ENCODE measurements around the gene SNX8.

SNX8 gene

GRCh38 chr7:2223321-2223720, 90.9 kb downstream of the SNX8 start:
- DNase-seq (ENCODE audit: low read depth in 2 of 3, low spot score in 2 of 3) = no peak

GRCh38 chr7:2222516-2222915, 91.7 kb downstream of the SNX8 start:
- no peak for DNase-seq (ENCODE audit: low read depth in 2 of 3, low spot score in 2 of 3)

- DNase-seq (ENCODE audit: low read depth in 2 of 3, low spot score in 2 of 3) = no peak
These were observed 93.3 kb downstream of the SNX8 start for GRCh38 chr7:2220954-2221353.

- DNase-seq (ENCODE audit: low read depth in 2 of 3, low spot score in 2 of 3) = no peak
These were observed 93.7 kb downstream of the SNX8 start for GRCh38 chr7:2220506-2220905.

- no peak for DNase-seq (ENCODE audit: low read depth in 2 of 3, low spot score in 2 of 3)
These were observed 94.2 kb downstream of the SNX8 start for GRCh38 chr7:2220030-2220429.

- DNase-seq (ENCODE audit: low read depth in 2 of 3, low spot score in 2 of 3) = no peak
These were observed 94.6 kb downstream of the SNX8 start for GRCh38 chr7:2219606-2220005.

- DNase-seq (ENCODE audit: low read depth in 2 of 3, low spot score in 2 of 3) = no peak
These were observed 95.1 kb downstream of the SNX8 start for GRCh38 chr7:2219136-2219535.

GRCh38 chr7:2218444-2218785, 95.8 kb downstream of the SNX8 start:
- no peak for DNase-seq (ENCODE audit: low read depth in 2 of 3, low spot score in 2 of 3)

- DNase-seq (ENCODE audit: low read depth in 2 of 3, low spot score in 2 of 3) = no peak
These were observed 96.4 kb downstream of the SNX8 start for GRCh38 chr7:2217716-2218443.

- DNase-seq (ENCODE audit: low read depth in 2 of 3, low spot score in 2 of 3) = no peak
These were observed 97.0 kb downstream of the SNX8 start for GRCh38 chr7:2217206-2217605.

- DNase-seq (ENCODE audit: low read depth in 2 of 3, low spot score in 2 of 3) = no peak
These were observed 98.4 kb downstream of the SNX8 start for GRCh38 chr7:2215851-2216250.

- no peak for DNase-seq (ENCODE audit: low read depth in 2 of 3, low spot score in 2 of 3)
These were observed 99.6 kb downstream of the SNX8 start for GRCh38 chr7:2214636-2215035.

GRCh38 chr7:2213551-2214215, 100.6 kb downstream of the SNX8 start:
- no peak for DNase-seq (ENCODE audit: low read depth in 2 of 3, low spot score in 2 of 3)

GRCh38 chr7:2212906-2213305, 101.3 kb downstream of the SNX8 start:
- DNase-seq (ENCODE audit: low read depth in 2 of 3, low spot score in 2 of 3) = no peak

GRCh38 chr7:2211926-2212325, 102.3 kb downstream of the SNX8 start:
- DNase-seq (ENCODE audit: low read depth in 2 of 3, low spot score in 2 of 3) = no peak

- no peak for DNase-seq (ENCODE audit: low read depth in 2 of 3, low spot score in 2 of 3)
These were observed 102.9 kb downstream of the SNX8 start for GRCh38 chr7:2211259-2211880.

GRCh38 chr7:2210551-2211258, 103.5 kb downstream of the SNX8 start:
- no peak for DNase-seq (ENCODE audit: low read depth in 2 of 3, low spot score in 2 of 3)

- DNase-seq (ENCODE audit: low read depth in 2 of 3, low spot score in 2 of 3) = no peak
These were observed 104.3 kb downstream of the SNX8 start for GRCh38 chr7:2209961-2210323.

GRCh38 chr7:2209146-2209960, 104.9 kb downstream of the SNX8 start:
- DNase-seq (ENCODE audit: low read depth in 2 of 3, low spot score in 2 of 3) = peak in 1 of 3 experiments; percentile 40

GRCh38 chr7:2208712-2209111, 105.5 kb downstream of the SNX8 start:
- no peak for DNase-seq (ENCODE audit: low read depth in 2 of 3, low spot score in 2 of 3)

Measured in activated CD8-positive, alpha-beta memory T cell treated with anti-CD3 and anti-CD28 coated beads for 48 hours (primary cell).